Glutamatergic neuron (in vitro differentiated cells): Measurements from ENCODE around the gene FGGY. TPM values are rescaled to one million over a fixed set of nuclear protein-coding genes. Genes with fewer than 3 reads are reported as not detected.

Source experiments
- DNase-seq: peaks from one replicate; pipeline ENCODE4 v3.0.0; 2022
- H3K27ac Mint-ChIP-seq: one replicate; pipeline ENCODE4 v1.8.0; 2020; ENCODE audit warnings: mild to moderate bottlenecking, mixed read lengths, inconsistent platforms; ENCODE audit not compliant: unreplicated experiment
- H3K27me3 Mint-ChIP-seq: one replicate; pipeline ENCODE4 v1.8.0; 2020; ENCODE audit warnings: mild to moderate bottlenecking, moderate library complexity, mixed read lengths, inconsistent platforms; ENCODE audit not compliant: unreplicated experiment
- H3K36me3 Mint-ChIP-seq: one replicate; pipeline ENCODE4 v1.8.0; 2020; ENCODE audit warnings: mild to moderate bottlenecking, mixed read lengths, inconsistent platforms; ENCODE audit not compliant: unreplicated experiment
- H3K4me1 Mint-ChIP-seq: one replicate; pipeline ENCODE4 v1.8.0; 2020; ENCODE audit warnings: mild to moderate bottlenecking, low read depth, mixed read lengths, inconsistent platforms; ENCODE audit not compliant: unreplicated experiment
- H3K4me3 Mint-ChIP-seq: one replicate; pipeline ENCODE4 v1.8.0; 2020; ENCODE audit warnings: mild to moderate bottlenecking, mixed read lengths, inconsistent platforms; ENCODE audit not compliant: unreplicated experiment
- H3K9me3 Mint-ChIP-seq: one replicate; pipeline ENCODE4 v1.8.0; 2020; ENCODE audit warnings: mild to moderate bottlenecking, moderate library complexity, mixed read lengths, inconsistent platforms; ENCODE audit not compliant: unreplicated experiment
- total RNA-seq: library from RNA; stranded (reverse); fragmentation: NEBNext Ultra II Directional; extraction: Animal tissue kit (Norgen Biotek cat#: 25700); gene quantifications from one replicate; pipeline ENCODE4 v1.2.1, GENCODE V29; 2021; ENCODE audit not compliant: unreplicated experiment
- TF ChIP-seq, protein P1 (sequence below): fragments of 200-600 bp; sonication (generic); IDR thresholded peaks from one replicate; pipeline ENCODE4 v1.5.0; 2021; ENCODE audit not compliant: partially characterized antibody, unreplicated experiment

Gene FGGY
- total RNA-seq, 1 donor from 2014 or later = 11.6 TPM

GRCh38 chr1:59473831-59474230 is 176.9 kb downstream of the FGGY start:
- no peak for DNase-seq
- no peak overlapping the region for H3K27ac Mint-ChIP-seq
- H3K27me3 Mint-ChIP-seq = no peaks in the 10 kb centered on the region
- H3K36me3 Mint-ChIP-seq = peaks cover 7% of the 10 kb centered on the region
- H3K9me3 Mint-ChIP-seq = peaks cover 2% of the 10 kb centered on the region
- TF ChIP-seq, protein P1, sequence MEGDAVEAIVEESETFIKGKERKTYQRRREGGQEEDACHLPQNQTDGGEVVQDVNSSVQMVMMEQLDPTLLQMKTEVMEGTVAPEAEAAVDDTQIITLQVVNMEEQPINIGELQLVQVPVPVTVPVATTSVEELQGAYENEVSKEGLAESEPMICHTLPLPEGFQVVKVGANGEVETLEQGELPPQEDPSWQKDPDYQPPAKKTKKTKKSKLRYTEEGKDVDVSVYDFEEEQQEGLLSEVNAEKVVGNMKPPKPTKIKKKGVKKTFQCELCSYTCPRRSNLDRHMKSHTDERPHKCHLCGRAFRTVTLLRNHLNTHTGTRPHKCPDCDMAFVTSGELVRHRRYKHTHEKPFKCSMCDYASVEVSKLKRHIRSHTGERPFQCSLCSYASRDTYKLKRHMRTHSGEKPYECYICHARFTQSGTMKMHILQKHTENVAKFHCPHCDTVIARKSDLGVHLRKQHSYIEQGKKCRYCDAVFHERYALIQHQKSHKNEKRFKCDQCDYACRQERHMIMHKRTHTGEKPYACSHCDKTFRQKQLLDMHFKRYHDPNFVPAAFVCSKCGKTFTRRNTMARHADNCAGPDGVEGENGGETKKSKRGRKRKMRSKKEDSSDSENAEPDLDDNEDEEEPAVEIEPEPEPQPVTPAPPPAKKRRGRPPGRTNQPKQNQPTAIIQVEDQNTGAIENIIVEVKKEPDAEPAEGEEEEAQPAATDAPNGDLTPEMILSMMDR = no peak
- no peak overlapping the region for H3K4me3 Mint-ChIP-seq
- H3K4me1 Mint-ChIP-seq = no peaks in the 10 kb centered on the region

DNA sequence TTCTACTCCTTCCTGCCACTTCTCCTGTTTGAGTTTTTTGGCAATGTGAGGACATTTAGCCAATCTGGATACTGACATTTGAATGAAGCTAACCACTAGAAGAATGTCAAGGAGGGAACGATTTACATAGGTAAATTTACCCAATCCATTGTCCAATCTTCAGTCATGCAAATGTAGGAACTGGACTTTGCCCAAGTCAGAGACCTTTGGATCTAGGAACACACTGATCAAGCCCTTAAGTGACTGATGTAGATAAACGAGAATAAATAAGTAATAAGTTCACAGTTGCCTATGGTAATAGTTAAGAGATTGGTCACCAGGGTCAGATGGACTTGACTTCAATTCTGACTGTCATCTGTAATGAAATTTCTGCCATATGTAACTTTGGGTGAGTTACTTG is 177.6 kb downstream of the FGGY start:
- H3K9me3 Mint-ChIP-seq = peaks cover 2% of the 10 kb centered on the region

GRCh38 chr1:59475737-59476136 is 178.8 kb downstream of the FGGY start:
- TF ChIP-seq, protein P1 = no peak
- H3K4me3 Mint-ChIP-seq = no peak overlapping the region
- no peaks in the 10 kb centered on the region for H3K27me3 Mint-ChIP-seq
- no peak overlapping the region for H3K27ac Mint-ChIP-seq
- DNase-seq = no peak
- no peaks in the 10 kb centered on the region for H3K4me1 Mint-ChIP-seq
- peaks cover 2% of the 10 kb centered on the region for H3K9me3 Mint-ChIP-seq
- H3K36me3 Mint-ChIP-seq = peaks cover 7% of the 10 kb centered on the region

More for the DNA sequence above, 177.6 kb downstream of the FGGY start:
- Mint-ChIP-seq H3K27me3 (no peaks in the 10 kb centered on the region), H3K36me3 (peaks cover 7% of the 10 kb centered on the region), H3K27ac (no peak overlapping the region), H3K4me1 (no peaks in the 10 kb centered on the region), H3K4me3 (no peak overlapping the region)
- TF ChIP-seq, protein P1 = no peak
- no peak for DNase-seq

DNA sequence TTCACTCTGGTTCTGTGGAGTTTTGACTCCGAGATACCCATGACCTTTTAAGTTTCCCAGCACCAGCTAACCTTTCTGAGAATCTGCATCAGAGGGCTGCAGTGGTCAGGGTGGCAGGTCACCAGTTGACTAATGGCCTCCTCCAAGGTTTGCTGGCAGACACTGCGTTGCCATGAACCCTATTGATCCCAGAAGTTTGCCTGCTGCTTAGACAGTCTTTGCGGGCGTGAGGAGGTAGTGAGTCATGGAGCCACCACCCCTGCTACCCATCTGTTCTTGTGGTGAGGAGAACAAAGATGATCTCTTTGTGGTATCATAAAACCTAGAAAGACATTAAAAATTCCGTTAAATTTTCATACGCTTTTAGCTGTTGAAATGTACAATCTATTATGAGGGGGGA is 180.4 kb downstream of the FGGY start:
- Mint-ChIP-seq H3K4me1 (no peaks in the 10 kb centered on the region), H3K27ac (no peak overlapping the region), H3K4me3 (no peak overlapping the region), H3K27me3 (no peaks in the 10 kb centered on the region), H3K9me3 (peaks cover 2% of the 10 kb centered on the region), H3K36me3 (no peaks in the 10 kb centered on the region)
- no peak for DNase-seq
- TF ChIP-seq, protein P1 = no peak

DNA sequence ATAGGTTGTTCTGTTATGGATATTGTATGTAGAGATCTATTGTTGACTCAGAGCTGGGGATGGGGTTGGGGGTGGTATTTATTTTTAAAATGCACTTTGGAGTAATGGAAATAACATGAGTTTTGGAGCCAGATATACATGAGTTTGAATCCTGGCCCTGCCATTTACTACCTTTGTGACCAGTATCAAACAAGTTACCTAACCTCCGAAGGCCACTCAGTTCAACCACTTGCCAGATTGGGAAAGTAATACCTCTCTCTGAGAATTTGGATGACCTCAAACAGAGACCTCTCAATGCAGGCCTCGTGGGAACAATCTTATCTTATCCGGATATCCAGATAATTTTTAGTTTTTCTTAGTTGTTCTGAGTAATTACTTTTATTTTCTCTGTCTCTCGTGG is 181.0 kb downstream of the FGGY start:
- H3K27ac Mint-ChIP-seq = no peak overlapping the region
- no peak for DNase-seq
- TF ChIP-seq, protein P1 = no peak
- peaks cover 2% of the 10 kb centered on the region for H3K9me3 Mint-ChIP-seq
- no peak overlapping the region for H3K4me3 Mint-ChIP-seq
- no peaks in the 10 kb centered on the region for H3K27me3 Mint-ChIP-seq
- no peaks in the 10 kb centered on the region for H3K36me3 Mint-ChIP-seq
- no peaks in the 10 kb centered on the region for H3K4me1 Mint-ChIP-seq
